Esophagus muscularis mucosa (tissue), 4 donors: ENCODE data around the gene SMIM17. TPM values are rescaled to one million over a fixed set of nuclear protein-coding genes. Genes with fewer than 3 reads are reported as not detected.

ENCODE experiments used
- DNase-seq: peaks from one replicate; pipeline ENCODE4 v3.0.0-alpha.2; 2017; ENCODE audit errors: extremely low spot score
- H3K27ac ChIP-seq, 4 donors: fragments of 200-600 bp; sonication (generic); replicated peaks in 1 of 4; 1 replicate in 3 of 4; 2 replicates in 1 of 4; pipeline ENCODE4 v1.5.1; 2016 to 2019; ENCODE audit warnings: mild to moderate bottlenecking in 1 of 4
- H3K27me3 ChIP-seq, 4 donors: fragments of 200-600 bp; sonication (generic); one replicate each; pipeline versions ENCODE4 v1.5.1 to v1.6.0; 2016 to 2019
- H3K36me3 ChIP-seq, 4 donors: fragments of 200-600 bp; sonication (generic); one replicate each; pipeline ENCODE4 v1.5.1; 2016 to 2019
- H3K4me1 ChIP-seq, 4 donors: fragments of 200-600 bp; sonication (generic); one replicate each; pipeline ENCODE4 v1.5.1; 2016 to 2019
- H3K4me3 ChIP-seq, 4 donors: fragments of 200-600 bp; sonication (generic); 1 replicate in 2 of 4; 2 replicates in 2 of 4; pipeline ENCODE4 v1.5.1; 2016 to 2019; ENCODE audit warnings: mild to moderate bottlenecking in 4 of 4, moderate library complexity in 1 of 4
- H3K9me3 ChIP-seq, 4 donors: fragments of 200-600 bp; sonication (generic); 1 replicate in 3 of 4; 2 replicates in 1 of 4; pipeline ENCODE4 v1.5.1; 2016 to 2019
- EP300 ChIP-seq: sonication (generic); formaldehyde crosslinking; IDR thresholded peaks from one replicate; pipeline ENCODE4 v1.6.1; 2017; ENCODE audit warnings: antibody characterized with exemption
- POLR2A ChIP-seq: fragments of 450-650 bp; IDR thresholded peaks from one replicate; pipeline ENCODE4 v1.6.1; 2017; ENCODE audit warnings: antibody characterized with exemption, moderate library complexity, mild to moderate bottlenecking, low read depth
- POLR2AphosphoS5 ChIP-seq, 2 donors: sonication (generic); formaldehyde crosslinking; IDR thresholded peaks; one replicate each; pipeline ENCODE4 v1.6.1; 2017; ENCODE audit warnings: antibody characterized with exemption in 2 of 2
- WGBS: methylation state at CpG from one replicate; pipeline ENCODE4 v1.1.5; 2018; 5-methylcytosine and 5-hydroxymethylcytosine counted together
- intact Hi-C: fragments of 100-400 bp; cut with DNase I; formaldehyde crosslinking; loops from one replicate; pipeline ENCODE4 v1.15.1; 2023
- total RNA-seq, 4 donors: library from RNA; depleted of rRNA; stranded (reverse); fragments of >200 nt; gene quantifications; one replicate each; pipeline versions ENCODE4 v1.1.0 to v1.2.1, GENCODE V29; 2016
- TF ChIP-seq, protein P1 (sequence below), 3 experiments: fragments of 200-600 bp in 2 of 3; fragments of 450-650 bp in 1 of 3; sonication (generic) in 2 of 3; IDR thresholded peaks; one replicate each; pipeline ENCODE4 v1.5.1; 2017 to 2019; ENCODE audit warnings: antibody characterized with exemption in 3 of 3, mild to moderate bottlenecking in 2 of 3, moderate library complexity in 1 of 3

Gene SMIM17
- total RNA-seq, 4 donors from 2014 or later, result 0.65 TPM; not detected in 3

DNA sequence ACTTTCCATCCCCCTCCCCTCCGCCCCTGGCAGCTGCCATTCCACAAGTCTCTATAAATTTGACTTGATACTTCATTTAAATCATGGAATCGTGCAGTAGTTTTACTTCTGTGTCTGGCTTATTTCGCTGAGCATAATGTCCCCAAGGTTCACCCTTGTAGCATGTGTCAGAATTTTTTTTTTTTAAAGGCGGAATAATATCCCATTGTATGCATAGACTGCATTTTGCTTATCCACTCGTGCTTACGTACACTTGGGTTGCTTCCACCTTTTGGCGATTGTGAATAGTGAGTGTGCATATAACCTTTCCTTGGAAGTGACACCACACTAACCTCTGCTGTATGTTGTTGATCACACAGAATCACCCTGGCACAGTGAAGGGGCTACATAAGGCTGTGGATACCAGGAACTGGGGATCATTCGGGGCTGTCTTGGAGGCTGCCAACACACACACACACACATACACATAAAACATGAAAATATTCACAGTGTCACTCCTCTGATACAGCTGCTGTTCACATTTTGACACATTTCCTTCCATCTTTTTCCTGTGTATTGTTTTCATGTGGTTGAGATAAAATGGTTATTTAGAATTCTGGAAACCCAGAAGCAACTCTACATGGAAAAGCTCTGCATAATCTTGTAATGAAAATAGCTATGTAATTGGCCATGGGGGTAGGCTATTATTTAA, 34.5 kb upstream of the SMIM17 start:
- no peak overlapping the region for H3K4me3 ChIP-seq
- DNase-seq, result no peak
- TF ChIP-seq, protein P1, sequence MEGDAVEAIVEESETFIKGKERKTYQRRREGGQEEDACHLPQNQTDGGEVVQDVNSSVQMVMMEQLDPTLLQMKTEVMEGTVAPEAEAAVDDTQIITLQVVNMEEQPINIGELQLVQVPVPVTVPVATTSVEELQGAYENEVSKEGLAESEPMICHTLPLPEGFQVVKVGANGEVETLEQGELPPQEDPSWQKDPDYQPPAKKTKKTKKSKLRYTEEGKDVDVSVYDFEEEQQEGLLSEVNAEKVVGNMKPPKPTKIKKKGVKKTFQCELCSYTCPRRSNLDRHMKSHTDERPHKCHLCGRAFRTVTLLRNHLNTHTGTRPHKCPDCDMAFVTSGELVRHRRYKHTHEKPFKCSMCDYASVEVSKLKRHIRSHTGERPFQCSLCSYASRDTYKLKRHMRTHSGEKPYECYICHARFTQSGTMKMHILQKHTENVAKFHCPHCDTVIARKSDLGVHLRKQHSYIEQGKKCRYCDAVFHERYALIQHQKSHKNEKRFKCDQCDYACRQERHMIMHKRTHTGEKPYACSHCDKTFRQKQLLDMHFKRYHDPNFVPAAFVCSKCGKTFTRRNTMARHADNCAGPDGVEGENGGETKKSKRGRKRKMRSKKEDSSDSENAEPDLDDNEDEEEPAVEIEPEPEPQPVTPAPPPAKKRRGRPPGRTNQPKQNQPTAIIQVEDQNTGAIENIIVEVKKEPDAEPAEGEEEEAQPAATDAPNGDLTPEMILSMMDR (IDR thresholded peaks at IDR 0.05), result no peak
- 89% methylated on average over 8 of the region's 8 CpGs for WGBS
- peaks cover 0 to 36% (median 25%) of the 10 kb centered on the region in 4 donors for H3K9me3 ChIP-seq
- H3K36me3 ChIP-seq, result peaks cover 0 to 25% (median 5%) of the 10 kb centered on the region in 4 donors
- intact Hi-C loops, result no loop called here
- no peaks in the 10 kb centered on the region for H3K27me3 ChIP-seq
- no peak overlapping the region for H3K27ac ChIP-seq
- H3K4me1 ChIP-seq, result peaks cover 0 to 4% (median 0%) of the 10 kb centered on the region in 4 donors

DNA sequence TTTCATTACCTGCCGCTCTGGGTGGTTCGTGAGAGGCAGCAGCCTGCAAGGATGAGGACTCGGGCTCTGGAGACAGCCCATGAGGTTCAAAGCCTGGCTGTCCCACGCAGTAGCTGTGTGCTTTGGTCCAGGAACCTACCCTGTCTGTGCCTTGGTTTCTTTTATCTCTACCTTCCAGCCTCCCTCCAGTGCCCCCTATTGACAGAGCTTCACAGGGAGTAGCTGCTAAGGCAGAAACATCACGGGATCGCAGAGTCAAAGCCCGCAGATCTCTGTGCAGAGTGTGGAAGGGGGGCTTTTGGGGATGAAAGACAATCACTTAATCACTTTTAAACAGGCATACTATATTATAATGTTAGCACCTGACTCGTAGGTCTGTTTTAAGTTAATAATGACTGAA, 31.7 kb upstream of the SMIM17 start:
- H3K4me1 ChIP-seq, result peaks cover 0 to 4% (median 0%) of the 10 kb centered on the region in 4 donors
- H3K4me3 ChIP-seq, result no peak overlapping the region
- H3K27me3 ChIP-seq, result no peaks in the 10 kb centered on the region
- no peak for TF ChIP-seq POLR2AphosphoS5 (IDR thresholded peaks at IDR 0.05)
- no peak for TF ChIP-seq POLR2A
- TF ChIP-seq, protein P1 (IDR thresholded peaks at IDR 0.05), result no peak
- no peak for TF ChIP-seq EP300
- H3K27ac ChIP-seq, result no peak overlapping the region
- peaks cover 0 to 31% (median 19%) of the 10 kb centered on the region in 4 donors for H3K9me3 ChIP-seq
- 96% methylated on average over 6 of the region's 8 CpGs for WGBS
- intact Hi-C loops, result no loop called here
- H3K36me3 ChIP-seq, result peaks cover 0 to 22% (median 10%) of the 10 kb centered on the region in 4 donors
- no peak for DNase-seq

DNA sequence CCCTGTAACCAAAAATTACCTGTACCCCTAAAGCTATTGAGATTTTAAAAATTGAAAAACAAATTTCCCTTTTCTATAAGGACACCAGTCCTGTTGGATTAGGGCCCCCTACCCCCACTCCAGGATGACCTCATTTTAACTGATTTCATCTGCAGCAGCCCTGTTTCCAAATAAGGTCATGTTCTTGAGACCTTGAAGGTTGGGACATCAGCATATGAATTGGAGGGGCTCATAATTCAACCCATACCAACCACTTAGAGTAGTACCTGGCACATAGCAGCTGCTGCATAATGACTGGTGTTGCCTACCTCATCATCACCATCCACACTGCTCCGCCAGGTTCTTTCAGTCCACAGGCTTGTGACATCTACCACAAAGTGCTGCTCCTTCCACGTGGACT, 30.2 kb upstream of the SMIM17 start:
- no peak for DNase-seq
- no peak for TF ChIP-seq EP300
- TF ChIP-seq, protein P1 (IDR thresholded peaks at IDR 0.05), result no peak
- TF ChIP-seq POLR2A, result no peak
- TF ChIP-seq POLR2AphosphoS5 (IDR thresholded peaks at IDR 0.05), result no peak
- Histone ChIP-seq H3K4me3 (no peak overlapping the region), H3K9me3 (peaks cover 0 to 24% (median 12%) of the 10 kb centered on the region in 4 donors), H3K27me3 (no peaks in the 10 kb centered on the region), H3K27ac (peak overlapping the region in 1 of 4 donors; percentile 19), H3K4me1 (peaks cover 0 to 4% (median 0%) of the 10 kb centered on the region in 4 donors), H3K36me3 (peaks cover 2 to 27% (median 11%) of the 10 kb centered on the region in 4 donors)
- intact Hi-C loops, result no loop called here
- 85% methylated on average over 2 of the region's 2 CpGs for WGBS

DNA sequence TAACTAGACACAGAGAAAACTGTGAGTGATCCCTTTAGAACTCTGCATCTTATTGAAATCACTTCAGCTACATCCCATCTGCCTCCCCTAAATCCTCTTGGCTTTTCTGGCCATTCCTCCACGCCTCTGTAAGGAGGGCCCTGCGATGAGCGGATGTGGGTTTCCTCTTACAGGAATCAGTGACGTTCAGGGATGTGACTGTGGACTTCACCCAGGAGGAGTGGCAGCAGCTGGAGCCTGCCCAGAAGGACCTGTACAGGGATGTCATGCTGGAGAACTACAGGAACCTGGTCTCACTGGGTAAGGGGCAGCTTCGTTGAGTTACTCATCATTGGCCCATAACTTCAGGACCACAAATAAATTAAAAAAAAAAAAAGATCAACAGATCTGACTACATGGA, 29.3 kb upstream of the SMIM17 start:
- no peak overlapping the region for H3K27ac ChIP-seq
- no peak for TF ChIP-seq EP300
- TF ChIP-seq, protein P1 (IDR thresholded peaks at IDR 0.05), result no peak
- no peak for TF ChIP-seq POLR2A
- TF ChIP-seq POLR2AphosphoS5 (IDR thresholded peaks at IDR 0.05), result no peak
- peaks cover 0 to 26% (median 10%) of the 10 kb centered on the region in 4 donors for H3K9me3 ChIP-seq
- DNase-seq, result no peak
- peaks cover 0 to 4% (median 0%) of the 10 kb centered on the region in 4 donors for H3K4me1 ChIP-seq
- WGBS, result 77% methylated on average over 5 of the region's 5 CpGs
- peaks cover 8 to 35% (median 14%) of the 10 kb centered on the region in 4 donors for H3K36me3 ChIP-seq
- intact Hi-C loops, result no loop called here
- H3K27me3 ChIP-seq, result no peaks in the 10 kb centered on the region
- H3K4me3 ChIP-seq, result no peak overlapping the region

DNA sequence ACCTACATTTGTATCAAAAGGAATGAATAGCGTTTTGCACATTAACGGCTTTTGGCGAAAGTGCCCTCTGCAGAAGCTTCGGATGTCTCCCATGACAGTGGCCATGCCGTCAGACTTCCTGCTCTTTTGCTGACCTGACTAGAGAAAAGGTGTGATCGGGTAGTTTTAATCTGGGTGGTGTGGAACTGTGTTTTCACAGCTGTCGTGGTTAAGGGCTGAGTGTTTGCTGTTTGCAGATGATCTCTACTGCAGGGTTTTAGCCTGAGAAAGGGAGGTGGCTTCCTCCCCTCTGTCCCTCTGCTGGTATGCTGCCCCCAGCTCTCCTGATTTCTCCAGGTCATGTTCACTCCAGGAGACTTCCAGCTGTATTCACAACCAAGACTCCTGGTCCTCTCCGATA, 25.4 kb upstream of the SMIM17 start:
- no peak for DNase-seq
- no peaks in the 10 kb centered on the region for H3K27me3 ChIP-seq
- intact Hi-C loops, result no loop called here
- no peak overlapping the region for H3K27ac ChIP-seq
- H3K4me3 ChIP-seq, result no peak overlapping the region
- no peaks in the 10 kb centered on the region for H3K4me1 ChIP-seq
- peaks cover 24 to 55% (median 31%) of the 10 kb centered on the region in 4 donors for H3K36me3 ChIP-seq
- peaks cover 0 to 48% (median 10%) of the 10 kb centered on the region in 4 donors for H3K9me3 ChIP-seq
- WGBS, result 95% methylated on average over 8 of the region's 8 CpGs
- no peak for TF ChIP-seq POLR2AphosphoS5 (IDR thresholded peaks at IDR 0.05)
